BLaER1 treated with 17β-estradiol and CSF1 and Interleukin-3, amounts not matched to agents 10 nM and 100 nM (cell line): ENCODE measurements around the gene GMEB2.

ENCODE experiments used
- H3K27ac ChIP-seq, 11 experiments: shearing (Covaris generic); formaldehyde crosslinking; 2 replicates each; pipeline ENCODE4 v1.8.1; 2022
- H3K27me3 ChIP-seq, 11 experiments: shearing (Covaris generic); formaldehyde crosslinking; 2 replicates each; pipeline ENCODE4 v1.8.1; 2022
- H3K36me3 ChIP-seq, 11 experiments: shearing (Covaris generic); formaldehyde crosslinking; 2 replicates each; pipeline ENCODE4 v1.8.1; 2022
- H3K4me1 ChIP-seq, 10 experiments: shearing (Covaris generic); formaldehyde crosslinking; 2 replicates each; pipeline ENCODE4 v1.8.1; 2022
- H3K4me2 ChIP-seq, 11 experiments: shearing (Covaris generic); formaldehyde crosslinking; 2 replicates each; pipeline ENCODE4 v1.8.1; 2022
- H3K4me3 ChIP-seq, 10 experiments: shearing (Covaris generic); formaldehyde crosslinking; 2 replicates each; pipeline ENCODE4 v1.8.1; 2022
- H3K9ac ChIP-seq, 11 experiments: shearing (Covaris generic); formaldehyde crosslinking; 2 replicates each; pipeline ENCODE4 v1.8.1; 2022
- H3K9me3 ChIP-seq, 11 experiments: shearing (Covaris generic); formaldehyde crosslinking; replicated peaks in 1 of 11; 2 replicates each; pipeline ENCODE4 v1.8.1; 2022
- H4K20me1 ChIP-seq, 11 experiments: shearing (Covaris generic); formaldehyde crosslinking; 2 replicates each; pipeline ENCODE4 v1.8.1; 2022
- Cebpa-rat ChIP-seq, 11 experiments: shearing (Covaris generic); IDR thresholded peaks; 2 replicates each; pipeline ENCODE4 v1.8.1; 2022

Gene GMEB2

DNA sequence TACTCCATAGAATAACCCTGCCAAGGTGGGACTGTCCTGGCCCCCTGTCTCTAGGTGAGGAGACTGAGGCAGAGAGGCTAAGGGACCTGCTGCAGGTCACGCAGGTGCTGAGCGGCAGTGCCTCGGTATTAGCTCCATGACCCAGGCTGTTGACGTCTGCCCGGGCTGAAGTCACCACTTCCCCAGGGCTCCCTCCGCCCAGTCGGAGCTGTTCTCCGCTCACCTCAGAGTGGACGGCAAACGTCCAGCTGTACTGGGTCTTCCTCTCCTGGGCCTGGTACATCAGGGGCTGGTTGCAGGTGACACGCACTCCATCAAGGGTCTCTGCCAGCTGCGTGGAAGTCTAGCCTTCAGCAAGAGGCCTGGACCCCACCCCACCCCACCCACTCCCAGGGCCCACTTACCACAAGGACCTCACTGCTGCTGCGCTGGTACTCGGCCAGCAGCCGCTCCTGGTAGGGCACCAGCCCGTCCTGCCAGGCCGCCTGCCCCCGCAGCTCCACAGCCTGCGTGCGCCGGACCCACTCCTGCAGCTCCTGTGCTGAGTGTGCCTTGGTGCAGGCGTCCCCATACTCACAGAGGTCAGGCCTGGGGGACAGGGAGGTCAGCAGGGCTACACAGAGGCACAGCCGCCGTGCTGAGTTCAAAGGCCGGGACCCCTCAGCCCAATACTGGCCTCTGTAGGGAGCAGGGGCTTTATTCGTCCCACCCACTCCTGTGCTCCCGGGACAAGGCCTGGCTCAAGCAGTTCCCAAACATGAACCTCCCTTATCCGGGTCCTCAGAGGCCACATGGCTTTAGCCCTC lies 56.4 kb downstream of the GMEB2 start:
- Histone ChIP-seq H4K20me1 (peaks cover 74 to 82% (median 80%) of the 10 kb centered on the region in 11 experiments), H3K27ac (no peak overlapping the region), H3K4me3 (no peak overlapping the region), H3K27me3 (peaks cover 75 to 93% (median 81%) of the 10 kb centered on the region in 11 experiments), H3K9me3 (no peaks in the 10 kb centered on the region), H3K4me1 (peaks cover 47 to 66% (median 62%) of the 10 kb centered on the region in 10 experiments), H3K36me3 (peaks cover 0 to 13% (median 0%) of the 10 kb centered on the region in 11 experiments; a peak in 3 of 22 replicates), H3K9ac (no peak overlapping the region), H3K4me2 (peak overlapping the region in 10 of 11 experiments; percentile 93 to 100 (median 98); a peak in 18 of 22 replicates)
- TF ChIP-seq Cebpa-rat (IDR thresholded peaks at IDR 0.05) = no peak

DNA sequence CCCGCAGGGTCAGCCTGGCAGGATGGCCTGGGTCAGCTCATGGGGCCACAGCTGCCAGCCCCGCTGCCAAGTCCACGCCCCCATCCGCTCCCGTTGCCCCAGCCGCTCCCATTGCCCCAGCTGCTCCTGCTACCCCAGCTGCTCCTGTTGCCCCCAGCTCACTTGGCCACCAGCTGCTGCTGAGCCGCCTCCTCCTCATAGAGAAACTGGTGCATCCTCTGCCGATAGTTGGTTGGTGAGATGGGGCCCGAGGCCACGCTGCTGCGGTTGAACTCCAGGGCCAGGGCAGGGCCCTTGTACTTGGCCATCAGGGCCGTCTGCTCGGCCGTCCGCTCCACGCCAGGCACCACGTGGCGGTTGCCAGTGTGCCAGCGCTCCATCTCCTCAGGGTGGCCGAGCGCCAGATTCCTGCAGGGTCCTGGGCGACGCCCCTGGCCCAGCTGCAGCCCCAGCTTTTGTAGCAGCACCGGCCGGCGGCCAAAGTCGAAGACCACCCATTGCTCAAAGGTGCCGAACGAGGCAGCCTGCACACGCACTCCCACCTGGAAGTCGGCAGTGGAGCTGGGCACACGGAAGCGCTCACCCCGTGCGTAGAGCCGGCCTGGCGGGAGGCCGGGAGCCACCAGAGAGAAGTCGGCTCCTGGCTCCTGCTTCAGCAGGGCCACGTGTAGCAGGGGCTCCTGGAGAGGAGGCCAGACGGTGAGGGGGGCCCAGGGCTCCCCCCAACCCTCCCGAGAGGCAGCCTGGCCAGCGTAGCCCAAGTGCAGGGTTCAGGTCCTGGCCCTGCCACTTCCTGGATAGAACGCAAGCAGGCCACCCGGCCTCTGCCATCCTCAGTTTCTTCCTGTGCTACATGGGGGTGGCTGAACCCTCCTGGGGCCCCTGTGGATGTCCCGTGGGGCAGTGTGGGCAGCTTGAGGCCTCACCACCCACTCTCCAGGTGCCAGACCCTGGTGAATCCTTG lies 57.6 kb downstream of the GMEB2 start:
- no peak for TF ChIP-seq Cebpa-rat (IDR thresholded peaks at IDR 0.05)
- Histone ChIP-seq H3K9ac (peak overlapping the region in 5 of 11 experiments; percentile 2 to 29 (median 24); a peak in 5 of 22 replicates), H3K4me3 (peak overlapping the region in 5 of 10 experiments; percentile 38 to 55 (median 44); a peak in 3 of 20 replicates), H3K27ac (peak overlapping the region in 3 of 11 experiments; percentile 10 to 51 (median 41); a peak in 4 of 22 replicates), H3K27me3 (peaks cover 87 to 93% (median 91%) of the 10 kb centered on the region in 11 experiments), H4K20me1 (peaks cover 86 to 94% (median 92%) of the 10 kb centered on the region in 11 experiments), H3K36me3 (peaks cover 0 to 16% (median 0%) of the 10 kb centered on the region in 11 experiments; a peak in 3 of 22 replicates), H3K4me2 (peak overlapping the region; percentile 92 to 100 (median 97)), H3K9me3 (no peaks in the 10 kb centered on the region), H3K4me1 (peaks cover 43 to 56% (median 51%) of the 10 kb centered on the region in 10 experiments)

DNA sequence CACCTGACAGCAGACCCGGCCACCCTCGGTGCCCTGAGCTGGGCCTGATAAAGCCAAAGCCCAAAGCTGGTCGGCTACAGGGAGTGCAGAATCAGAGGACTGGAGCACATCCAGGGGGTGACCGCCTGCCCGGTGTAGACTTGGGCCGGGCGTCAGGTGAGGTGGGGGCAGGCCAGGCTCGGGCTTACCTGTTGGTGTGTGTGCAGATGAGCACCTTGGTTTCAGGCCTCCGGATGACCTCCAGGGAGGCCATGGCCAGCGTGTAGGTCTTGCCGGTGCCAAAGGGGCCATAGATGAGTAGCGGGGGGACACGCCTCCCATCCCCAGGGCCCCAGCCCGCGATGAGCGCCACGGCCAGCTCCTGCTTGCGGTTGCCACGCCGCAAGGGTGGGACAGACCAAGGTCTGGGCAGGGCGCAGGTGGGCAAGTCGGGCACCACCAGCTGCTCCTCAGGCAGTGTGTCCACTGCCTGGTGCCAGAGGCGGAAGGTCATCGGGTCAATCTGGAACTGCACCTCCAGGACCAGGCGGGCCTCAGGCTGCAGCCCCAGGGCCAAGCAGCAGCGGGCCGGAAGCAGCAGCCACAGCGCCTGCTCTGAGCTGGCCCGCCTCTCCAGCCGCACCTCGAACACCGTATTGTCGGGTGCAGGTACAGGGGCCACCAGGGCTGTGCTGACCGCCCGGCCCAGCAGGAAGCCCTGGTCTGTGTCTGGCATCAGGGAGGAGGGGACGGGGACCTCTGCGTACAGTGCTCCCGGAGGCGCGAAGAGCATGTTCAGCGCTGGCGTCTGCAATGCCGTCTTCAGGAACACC lies 58.5 kb downstream of the GMEB2 start:
- peaks cover 40 to 61% (median 52%) of the 10 kb centered on the region in 10 experiments for H3K4me1 ChIP-seq
- peaks cover 95 to 100% (median 99%) of the 10 kb centered on the region in 11 experiments for H4K20me1 ChIP-seq
- peak overlapping the region in 6 of 11 experiments; percentile 3 to 50 (median 26); a peak in 9 of 22 replicates for H3K27ac ChIP-seq
- H3K9me3 ChIP-seq = no peaks in the 10 kb centered on the region
- peak overlapping the region; percentile 92 to 100 (median 97) for H3K4me2 ChIP-seq
- TF ChIP-seq Cebpa-rat (IDR thresholded peaks at IDR 0.05) = no peak
- H3K9ac ChIP-seq = peak overlapping the region in 3 of 11 experiments; percentile 28 to 37 (median 29); a peak in 2 of 22 replicates
- H3K36me3 ChIP-seq = peaks cover 0 to 23% (median 0%) of the 10 kb centered on the region in 11 experiments; a peak in 3 of 22 replicates
- peaks cover 94 to 99% (median 97%) of the 10 kb centered on the region in 11 experiments for H3K27me3 ChIP-seq
- peak overlapping the region; percentile 16 to 55 (median 38); a peak in 16 of 20 replicates for H3K4me3 ChIP-seq

DNA sequence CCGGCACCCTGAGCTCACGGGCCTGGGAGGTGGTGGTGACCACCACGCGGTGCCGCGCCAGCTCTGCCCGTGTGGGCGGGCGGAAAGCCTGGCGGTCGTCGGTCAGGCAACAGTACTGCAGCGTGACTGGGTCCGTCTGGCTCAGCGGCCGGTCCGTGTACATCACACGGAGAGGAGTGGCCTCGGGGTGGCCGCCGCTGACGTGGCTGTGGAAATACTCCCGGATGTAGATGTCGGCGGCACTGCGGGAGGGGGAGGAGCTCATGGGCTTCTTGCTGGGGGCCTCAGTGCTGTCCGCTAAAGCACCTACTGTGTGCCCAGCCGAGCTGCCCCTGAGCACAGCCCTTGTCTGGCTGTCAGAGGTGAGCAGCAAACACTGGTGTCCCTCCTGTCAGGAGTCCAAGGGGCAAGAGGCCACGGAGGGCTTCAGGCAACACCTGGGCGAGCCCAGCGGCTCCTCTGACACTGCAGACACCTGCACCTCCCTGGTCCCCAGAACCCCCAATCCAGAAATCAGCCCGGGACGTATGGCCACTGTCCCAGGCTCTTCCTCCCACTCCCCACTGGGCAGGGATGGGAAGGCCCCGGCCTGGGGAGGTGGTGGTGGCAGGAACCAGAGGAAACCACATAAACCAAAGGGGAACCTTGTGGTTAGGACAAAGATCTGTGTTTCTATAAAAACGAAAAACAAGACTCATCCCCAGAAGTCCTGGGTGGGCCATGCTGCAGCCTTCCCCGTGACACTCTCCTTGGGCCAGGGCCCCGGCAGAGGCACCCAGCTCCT lies 59.3 kb downstream of the GMEB2 start:
- peak overlapping the region in 3 of 11 experiments; percentile 28 to 37 (median 29); a peak in 4 of 22 replicates for H3K9ac ChIP-seq
- TF ChIP-seq Cebpa-rat (IDR thresholded peaks at IDR 0.05) = no peak
- H3K36me3 ChIP-seq = peaks cover 0 to 19% (median 0%) of the 10 kb centered on the region in 11 experiments; a peak in 3 of 22 replicates
- H3K4me3 ChIP-seq = peak overlapping the region; percentile 16 to 55 (median 38); a peak in 17 of 20 replicates
- peak overlapping the region in 6 of 11 experiments; percentile 3 to 50 (median 24); a peak in 8 of 22 replicates for H3K27ac ChIP-seq
- peaks cover 94 to 99% (median 97%) of the 10 kb centered on the region in 11 experiments for H3K27me3 ChIP-seq
- no peaks in the 10 kb centered on the region for H3K9me3 ChIP-seq
- H3K4me1 ChIP-seq = peaks cover 44 to 63% (median 54%) of the 10 kb centered on the region in 10 experiments
- H4K20me1 ChIP-seq = peaks cover 96 to 100% (median 100%) of the 10 kb centered on the region in 11 experiments
- H3K4me2 ChIP-seq = peak overlapping the region; percentile 92 to 100 (median 97)

DNA sequence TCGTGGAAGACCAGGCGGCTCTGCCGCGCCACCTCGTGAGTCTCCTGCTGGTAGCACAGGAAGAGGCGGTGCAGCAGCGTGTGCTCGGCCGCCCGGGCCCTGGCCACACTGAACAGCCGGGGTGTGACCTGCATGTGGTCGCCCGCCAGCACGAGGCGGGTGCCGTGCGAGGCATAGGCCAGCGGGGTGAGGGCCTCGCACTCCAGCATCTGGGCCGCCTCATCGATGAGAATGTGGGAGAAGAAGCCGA lies 59.8 kb downstream of the GMEB2 start:
- Histone ChIP-seq H3K27me3 (peaks cover 94 to 99% (median 97%) of the 10 kb centered on the region in 11 experiments), H3K4me2 (peak overlapping the region; percentile 92 to 100 (median 97)), H3K9ac (no peak overlapping the region), H3K27ac (peak overlapping the region in 2 of 11 experiments; percentile 22 to 30; a peak in 2 of 22 replicates), H3K4me1 (peaks cover 48 to 68% (median 59%) of the 10 kb centered on the region in 10 experiments), H4K20me1 (peaks cover 96 to 100% (median 100%) of the 10 kb centered on the region in 11 experiments), H3K36me3 (peaks cover 0 to 16% (median 0%) of the 10 kb centered on the region in 11 experiments; a peak in 3 of 22 replicates), H3K4me3 (no peak overlapping the region), H3K9me3 (no peaks in the 10 kb centered on the region)
- no peak for TF ChIP-seq Cebpa-rat (IDR thresholded peaks at IDR 0.05)

DNA sequence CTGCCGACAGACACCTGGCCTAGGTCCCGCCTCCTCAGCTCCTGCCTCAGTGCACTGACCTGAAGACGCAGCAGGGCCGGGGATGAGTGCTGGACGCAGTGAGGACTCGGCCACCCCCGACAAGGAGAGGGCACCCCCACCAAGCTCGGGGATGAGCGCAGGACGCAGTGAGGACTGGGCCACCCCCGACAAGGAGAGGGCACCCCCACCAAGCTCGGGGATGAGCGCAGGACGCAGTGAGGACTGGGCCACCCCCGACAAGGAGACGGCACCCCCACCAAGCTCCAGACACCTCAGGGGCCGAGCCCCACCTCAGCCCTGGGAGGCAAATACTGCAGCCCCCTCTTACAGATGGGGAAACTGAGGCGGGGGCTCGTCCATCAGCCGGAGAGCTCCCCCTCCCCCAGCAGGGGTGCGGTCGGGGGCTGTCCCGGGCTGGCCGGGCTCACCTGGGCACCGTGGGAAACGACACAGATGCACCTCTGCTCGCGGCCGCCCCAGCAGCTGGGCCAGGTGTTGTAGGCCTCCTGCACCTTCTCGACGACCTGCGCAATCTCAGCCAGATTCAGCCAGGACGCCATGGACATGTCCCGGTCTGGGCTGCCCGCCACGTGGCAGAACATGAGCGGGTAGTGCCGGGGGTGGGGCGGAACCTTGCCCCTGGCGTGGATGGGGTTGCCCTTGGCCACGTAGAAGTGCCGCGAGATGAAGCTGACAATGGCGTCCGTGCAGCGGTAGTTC lies 60.3 kb downstream of the GMEB2 start:
- Histone ChIP-seq H3K4me2 (peak overlapping the region; percentile 92 to 100 (median 97); a peak in 19 of 22 replicates), H3K27me3 (peaks cover 94 to 99% (median 97%) of the 10 kb centered on the region in 11 experiments), H3K9me3 (no peaks in the 10 kb centered on the region), H3K27ac (no peak overlapping the region), H3K9ac (no peak overlapping the region), H3K4me1 (peaks cover 48 to 73% (median 64%) of the 10 kb centered on the region in 10 experiments), H3K36me3 (peaks cover 0 to 16% (median 0%) of the 10 kb centered on the region in 11 experiments; a peak in 2 of 22 replicates), H3K4me3 (no peak overlapping the region), H4K20me1 (peaks cover 96 to 100% (median 100%) of the 10 kb centered on the region in 11 experiments)
- TF ChIP-seq Cebpa-rat (IDR thresholded peaks at IDR 0.05) = no peak
